ENCODE measurements around the gene ABI2.
A peak's percentile ranks its signal among the peaks of the same experiment; 100 is the strongest.
"Not testable (repeated sequence)": the region's sequence is repeated elsewhere in the genome, so short reads cannot be mapped to it uniquely, and the experiment has no call there.

Gene ABI2

GRCh38 chr2:203379156-203379555, 51.0 kb downstream of the ABI2 start:
- Histone ChIP-seq H3K4me3 (replicated peaks; ENCODE audit: low read depth, low read length) (no peak overlapping the region), H3K27me3 (replicated peaks; ENCODE audit: control insufficient read depth, insufficient read depth, low read length) (no peaks in the 10 kb centered on the region), H3K36me3 (ENCODE audit: control insufficient read depth, insufficient read depth, low read length) (no peaks in the 10 kb centered on the region)
- no peak for TF ChIP-seq CTCF (IDR thresholded peaks at IDR 0.05; ENCODE audit: insufficient read depth, low read length, poor library complexity, severe bottlenecking)
- DNase-seq (ENCODE audit: extremely low read depth, insufficient read length) = no peak

- TF ChIP-seq CTCF (IDR thresholded peaks at IDR 0.05; ENCODE audit: insufficient read depth, low read length, poor library complexity, severe bottlenecking) = no peak
- Histone ChIP-seq H3K36me3 (ENCODE audit: control insufficient read depth, insufficient read depth, low read length) (no peaks in the 10 kb centered on the region), H3K4me3 (replicated peaks; ENCODE audit: low read depth, low read length) (no peak overlapping the region), H3K27me3 (replicated peaks; ENCODE audit: control insufficient read depth, insufficient read depth, low read length) (no peaks in the 10 kb centered on the region)
- no peak for DNase-seq (ENCODE audit: extremely low read depth, insufficient read length)
Measured at GRCh38 chr2:203383038-203383437, 54.8 kb downstream of the ABI2 start.

- not testable (repeated sequence) for H3K4me3 ChIP-seq (replicated peaks; ENCODE audit: low read depth, low read length); DNase-seq (ENCODE audit: extremely low read depth, insufficient read length); H3K36me3 ChIP-seq (ENCODE audit: control insufficient read depth, insufficient read depth, low read length); H3K27me3 ChIP-seq (replicated peaks; ENCODE audit: control insufficient read depth, insufficient read depth, low read length)
Measured at GRCh38 chr2:203388153-203388552, 60.0 kb downstream of the ABI2 start.

- H3K36me3 ChIP-seq (ENCODE audit: control insufficient read depth, insufficient read depth, low read length) = peaks cover 1% of the 10 kb centered on the region
- no peak for DNase-seq (ENCODE audit: extremely low read depth, insufficient read length)
- no peak overlapping the region for H3K4me3 ChIP-seq (replicated peaks; ENCODE audit: low read depth, low read length)
- no peaks in the 10 kb centered on the region for H3K27me3 ChIP-seq (replicated peaks; ENCODE audit: control insufficient read depth, insufficient read depth, low read length)
- TF ChIP-seq CTCF (IDR thresholded peaks at IDR 0.05; ENCODE audit: insufficient read depth, low read length, poor library complexity, severe bottlenecking) = peak; percentile 10
Measured at GRCh38 chr2:203394519-203395227, 66.5 kb downstream of the ABI2 start.

- Histone ChIP-seq H3K36me3 (ENCODE audit: control insufficient read depth, insufficient read depth, low read length) (peaks cover 1% of the 10 kb centered on the region), H3K4me3 (replicated peaks; ENCODE audit: low read depth, low read length) (no peak overlapping the region), H3K27me3 (replicated peaks; ENCODE audit: control insufficient read depth, insufficient read depth, low read length) (no peaks in the 10 kb centered on the region)
- DNase-seq (ENCODE audit: extremely low read depth, insufficient read length) = no peak
- no peak for TF ChIP-seq CTCF (IDR thresholded peaks at IDR 0.05; ENCODE audit: insufficient read depth, low read length, poor library complexity, severe bottlenecking)
Measured at GRCh38 chr2:203395858-203396257, 67.7 kb downstream of the ABI2 start.

- Histone ChIP-seq H3K36me3 (ENCODE audit: control insufficient read depth, insufficient read depth, low read length) (peaks cover 1% of the 10 kb centered on the region), H3K4me3 (replicated peaks; ENCODE audit: low read depth, low read length) (no peak overlapping the region), H3K27me3 (replicated peaks; ENCODE audit: control insufficient read depth, insufficient read depth, low read length) (no peaks in the 10 kb centered on the region)
- TF ChIP-seq CTCF (IDR thresholded peaks at IDR 0.05; ENCODE audit: insufficient read depth, low read length, poor library complexity, severe bottlenecking) = peak; percentile 28
- DNase-seq (ENCODE audit: extremely low read depth, insufficient read length) = no peak
Measured at GRCh38 chr2:203396667-203397066, 68.5 kb downstream of the ABI2 start.
